GM19463 (cell line): ENCODE data around the gene GSK3B.
"Not testable (repeated sequence)": the region's sequence is repeated elsewhere in the genome, so short reads cannot be mapped to it uniquely, and the experiment has no call there.

Source experiments
- ATAC-seq: cut with Tn5 transposase; IDR thresholded peaks from one replicate; pipeline ENCODE4 v1.9.1; 2021; ENCODE audit warnings: mild to moderate bottlenecking, moderate library complexity; ENCODE audit not compliant: unreplicated experiment

Gene GSK3B

DNA sequence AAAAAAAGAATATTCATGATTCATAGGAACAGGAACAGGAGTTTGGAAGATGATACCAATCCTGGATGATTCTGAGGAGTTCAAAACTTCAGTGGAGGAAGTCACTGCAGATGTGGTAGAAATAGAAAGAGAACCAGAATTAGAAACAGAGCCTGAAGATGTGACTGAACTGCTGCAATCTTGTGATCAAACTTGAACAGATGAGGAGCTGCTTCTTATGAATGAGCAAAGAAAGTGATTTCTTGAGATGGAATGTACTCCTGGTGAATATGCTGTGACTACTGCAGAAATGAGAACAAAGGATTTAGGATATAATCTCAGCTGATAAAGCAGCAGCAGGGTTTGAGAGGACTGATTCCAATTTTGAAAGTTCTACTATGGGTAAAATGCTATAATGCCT is 72.7 kb downstream of the GSK3B start:
- ATAC-seq = no peak

DNA sequence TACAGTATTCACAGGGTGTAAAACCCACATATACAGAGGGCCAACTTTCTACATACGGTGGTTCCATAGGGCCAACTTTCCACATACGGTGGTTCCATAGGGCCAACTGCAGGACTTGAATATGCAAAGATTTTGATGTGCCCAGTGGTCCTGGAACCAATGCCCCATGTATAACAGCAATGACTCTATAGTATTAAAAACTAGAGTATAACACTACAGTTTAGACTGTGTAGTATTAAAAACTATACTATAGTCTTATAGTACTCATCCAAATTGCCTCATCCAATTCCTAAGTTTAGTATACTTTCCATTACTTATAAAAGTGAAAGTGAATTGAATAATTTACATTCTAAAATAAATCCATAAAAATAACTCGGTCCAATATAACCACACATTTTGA is 75.9 kb downstream of the GSK3B start:
- no peak for ATAC-seq

DNA sequence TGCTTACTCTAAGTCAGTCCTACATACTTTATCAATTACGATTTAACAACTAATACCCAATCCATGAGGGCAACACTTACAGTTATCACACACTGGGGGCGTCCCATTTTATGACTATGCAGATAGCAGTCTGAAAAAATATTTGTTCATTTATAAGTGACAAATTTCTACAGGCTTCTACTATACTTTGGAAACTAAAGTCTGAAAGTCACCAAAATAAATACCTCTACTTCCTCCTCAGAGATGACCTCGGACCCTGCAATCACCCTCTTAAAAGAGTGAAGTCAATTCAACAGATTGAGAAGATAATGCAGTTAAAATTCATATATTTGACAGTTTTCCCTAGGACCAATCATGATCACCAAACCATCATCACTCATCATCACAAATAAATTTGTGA is 76.6 kb downstream of the GSK3B start:
- ATAC-seq = no peak

DNA sequence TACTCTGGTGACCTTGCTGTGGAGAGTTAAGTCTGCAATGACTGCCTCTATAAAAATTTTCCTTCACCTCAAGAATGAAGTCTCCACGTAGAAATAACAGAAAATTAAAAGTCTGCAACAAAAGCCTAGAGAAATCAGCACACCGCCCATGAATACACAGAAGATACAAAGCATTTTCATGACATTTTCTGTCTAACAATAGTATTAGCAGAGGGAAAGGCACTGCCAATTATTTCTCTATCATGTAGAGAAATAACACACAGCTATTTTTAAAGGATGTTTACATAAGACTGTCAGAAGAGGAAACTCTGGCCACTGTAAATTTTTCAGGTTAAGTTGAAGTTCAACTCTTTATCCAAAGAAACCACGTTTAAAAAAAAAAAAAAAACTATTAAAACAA is 80.8 kb downstream of the GSK3B start:
- ATAC-seq = no peak

DNA sequence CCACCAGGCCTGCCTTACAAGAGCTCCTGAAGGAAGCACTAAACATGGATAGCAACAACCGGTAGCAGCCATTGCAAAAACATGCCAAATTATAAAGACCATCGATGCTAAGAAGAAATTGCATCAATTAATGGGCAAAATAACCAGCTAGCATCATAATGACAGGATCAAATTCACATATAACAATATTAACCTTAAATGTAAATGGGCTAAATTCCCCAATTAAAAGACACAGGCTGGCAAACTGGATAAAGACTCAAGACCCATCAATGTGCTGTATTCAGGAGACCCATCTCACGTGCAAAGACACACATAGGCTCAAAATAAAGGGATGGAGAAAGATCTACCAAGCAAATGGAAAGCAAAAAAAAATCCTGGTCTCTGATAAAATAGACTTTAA is 88.5 kb downstream of the GSK3B start:
- ATAC-seq = not testable (repeated sequence)

DNA sequence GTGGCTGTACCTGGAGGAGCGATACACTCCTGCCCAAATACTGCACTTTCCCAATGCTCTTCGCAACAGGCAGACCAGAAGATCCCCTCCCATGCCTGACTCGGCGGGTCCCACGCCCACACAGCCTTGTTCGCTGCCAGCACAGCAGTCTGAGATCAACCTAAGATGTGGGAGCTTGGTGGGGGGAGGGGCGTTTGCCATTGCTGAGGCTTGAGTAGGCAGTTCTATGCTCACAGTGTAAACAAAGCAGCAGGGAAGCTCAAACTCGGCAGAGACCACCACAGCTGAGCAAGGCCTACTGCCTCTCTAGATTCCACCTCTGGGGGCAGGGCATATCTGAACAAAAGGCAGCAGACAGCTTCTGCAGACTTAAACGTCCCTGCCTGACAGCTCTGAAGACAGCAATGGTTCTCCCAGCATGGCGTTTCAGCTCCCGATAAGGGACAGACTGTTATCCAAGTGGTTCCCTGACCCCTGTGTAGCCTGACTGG is 90.2 kb downstream of the GSK3B start:
- ATAC-seq = not testable (repeated sequence)

DNA sequence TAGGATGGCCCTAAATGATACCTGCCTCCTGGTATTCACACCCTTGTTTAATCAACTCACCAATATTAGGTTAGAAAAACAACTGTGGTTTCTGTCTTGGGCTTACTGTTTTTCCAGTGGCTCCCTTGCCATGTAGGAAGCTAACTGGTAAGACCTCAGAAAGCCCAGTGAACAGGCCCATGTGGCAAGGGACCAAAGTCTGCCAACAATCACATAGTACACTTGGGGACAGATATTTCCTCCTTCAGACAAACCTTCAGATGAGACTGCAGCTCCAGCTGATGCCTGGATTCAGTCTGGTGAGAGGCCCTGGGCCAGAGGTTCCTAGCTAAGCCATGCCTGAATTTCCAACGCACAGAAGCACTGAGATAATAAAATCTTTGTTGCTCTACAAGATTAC is 96.1 kb downstream of the GSK3B start:
- ATAC-seq = no peak

DNA sequence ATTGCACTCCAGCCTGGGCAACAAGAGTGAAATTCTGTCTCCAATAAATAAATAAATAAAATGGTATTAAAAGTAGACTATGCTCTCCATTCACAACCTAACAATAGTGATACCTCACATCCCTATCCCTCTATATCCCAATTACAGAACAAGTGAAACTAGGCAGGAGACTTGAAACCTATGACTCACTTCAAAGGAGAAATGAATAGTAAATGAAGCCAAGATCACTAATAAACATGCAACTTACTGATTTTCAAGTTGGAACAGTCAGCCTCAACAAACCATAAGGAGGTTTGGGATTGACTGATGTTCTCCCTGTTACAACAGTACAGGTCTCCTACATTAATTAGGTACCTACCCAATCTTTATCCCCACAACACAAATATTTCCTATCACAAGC is 103.4 kb downstream of the GSK3B start:
- no peak for ATAC-seq

DNA sequence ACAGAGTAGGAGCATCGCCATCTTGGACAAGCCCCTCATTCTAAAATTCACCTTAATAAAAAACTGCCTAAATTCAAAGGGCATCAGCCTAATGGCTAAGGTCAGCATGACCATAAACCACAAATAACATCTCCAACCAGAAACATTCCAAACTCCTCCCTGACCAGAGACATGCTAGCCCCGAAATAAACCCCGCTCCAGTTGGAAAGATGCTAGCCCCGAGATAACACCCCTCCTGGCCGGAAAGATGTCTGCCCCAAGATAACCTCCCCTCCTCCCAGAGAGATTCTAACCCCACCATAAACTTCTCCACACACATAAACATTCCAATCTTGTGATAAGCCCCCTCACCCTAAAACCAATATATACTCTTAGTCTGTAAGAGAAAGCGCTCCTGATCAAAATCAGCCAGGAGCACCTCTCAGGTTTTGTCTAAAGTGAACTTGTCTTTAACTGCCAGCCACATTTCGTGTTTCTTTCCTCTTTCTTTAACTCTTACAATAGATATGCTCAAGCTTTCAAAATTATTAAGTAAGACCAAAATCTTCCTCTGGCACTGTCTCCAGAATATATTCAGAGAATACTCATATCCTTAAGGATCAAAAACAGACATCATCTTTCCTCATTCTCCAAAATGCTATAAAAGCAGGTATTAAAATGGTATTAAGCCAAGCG is 104.1 kb downstream of the GSK3B start:
- ATAC-seq = no peak

DNA sequence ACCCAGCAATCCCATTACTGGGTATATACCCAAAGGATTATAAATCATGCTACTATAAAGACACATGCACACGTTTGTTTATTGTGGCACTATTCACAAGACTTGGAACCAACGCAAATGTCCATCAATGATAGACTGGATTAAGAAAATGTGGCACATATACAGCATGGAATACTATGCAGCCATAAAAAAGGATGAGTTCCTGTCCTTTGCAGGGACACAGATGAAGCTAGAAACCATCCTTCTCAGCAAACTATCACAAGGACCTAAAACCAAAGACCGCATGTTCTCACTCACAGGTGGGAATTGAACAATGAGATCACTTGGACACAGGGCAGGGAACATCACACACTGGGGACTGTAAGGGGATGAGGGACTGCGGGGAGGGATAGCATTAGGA is 107.4 kb downstream of the GSK3B start:
- not testable (repeated sequence) for ATAC-seq

DNA sequence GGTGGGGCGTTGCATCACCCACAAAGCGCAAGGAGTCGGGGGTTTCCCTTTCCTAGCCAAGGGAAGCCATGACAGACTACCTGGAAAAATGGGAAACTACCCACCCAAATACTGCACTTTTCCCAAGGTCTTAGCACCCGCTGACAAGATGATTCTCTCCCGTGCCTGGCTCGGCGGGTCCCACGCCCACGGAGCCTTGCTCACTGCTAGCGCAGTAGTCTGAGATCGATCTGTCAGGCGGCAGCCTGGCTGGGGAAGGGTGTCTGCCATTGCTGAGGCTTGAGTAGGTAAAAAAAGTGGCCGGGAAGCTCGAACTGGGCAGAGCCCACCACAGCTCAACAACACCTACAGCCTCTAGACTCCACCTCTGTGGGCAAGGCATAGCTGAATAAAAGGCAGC is 112.9 kb downstream of the GSK3B start:
- ATAC-seq = no peak

DNA sequence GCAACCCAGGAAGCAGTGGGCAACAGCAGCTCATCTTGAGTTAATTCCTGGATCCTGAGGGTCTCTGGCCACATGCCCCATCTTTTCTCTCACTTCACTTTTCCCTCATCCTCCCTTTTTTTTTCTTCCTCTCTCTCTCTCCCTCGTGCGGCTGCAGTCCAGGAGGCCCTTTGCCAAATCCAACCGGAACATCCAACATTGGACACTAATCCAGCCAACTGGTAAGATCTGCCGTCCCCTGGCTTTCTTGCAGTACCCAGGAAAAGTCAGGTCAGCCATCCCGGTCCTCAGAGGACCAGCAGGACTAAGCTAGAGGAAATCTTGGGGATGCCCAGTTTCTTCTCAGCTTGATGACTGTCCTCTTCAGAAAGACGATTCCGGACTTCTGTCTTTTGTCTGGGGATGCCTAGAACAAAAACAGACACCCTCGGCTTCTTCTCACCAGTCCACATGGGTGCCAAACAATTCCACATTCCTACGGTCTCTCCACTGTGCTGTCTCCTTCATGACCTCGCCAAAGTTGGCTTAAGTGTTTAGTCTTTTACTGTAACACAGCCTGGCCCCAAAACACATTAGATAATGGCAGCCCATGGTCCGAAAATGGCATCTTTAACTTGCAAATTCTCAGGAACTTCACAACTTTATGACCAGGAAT is 115.6 kb downstream of the GSK3B start:
- no peak for ATAC-seq

DNA sequence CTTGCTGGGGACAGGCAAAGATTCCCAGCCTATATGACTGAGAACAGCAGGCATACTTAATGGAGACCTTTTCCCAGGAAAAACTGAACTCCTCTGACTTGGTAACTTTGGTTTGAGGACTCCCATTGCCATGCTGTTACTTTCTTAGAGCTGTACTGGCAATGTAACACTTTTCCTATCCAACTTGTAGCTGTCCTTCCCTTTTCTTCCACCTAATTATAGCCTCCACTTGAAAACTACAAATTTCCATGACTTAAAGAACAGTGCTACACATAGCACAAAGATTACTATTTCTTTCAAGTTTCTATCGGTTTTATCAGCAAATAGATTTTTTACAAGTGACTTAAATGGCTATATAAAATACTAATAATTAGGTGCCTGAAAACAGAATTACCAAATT is 116.9 kb downstream of the GSK3B start:
- ATAC-seq = no peak

DNA sequence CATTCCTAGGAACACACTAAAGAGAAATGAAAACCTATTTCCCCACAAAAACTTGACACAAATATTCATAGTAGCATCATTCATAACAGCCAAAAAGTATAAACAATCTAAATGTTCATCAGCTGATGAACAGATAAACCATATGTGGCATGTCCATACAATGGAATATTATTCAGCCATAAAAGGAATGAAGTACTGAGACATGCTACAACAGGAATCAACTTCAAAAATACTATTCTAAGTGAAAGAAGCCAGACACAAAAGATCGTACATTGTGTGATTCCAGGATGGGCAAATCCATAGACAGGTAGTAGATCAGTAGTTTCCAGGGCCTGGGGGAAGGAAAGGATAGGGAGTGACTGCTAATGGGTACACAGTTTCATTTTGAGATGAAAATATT is 118.0 kb downstream of the GSK3B start:
- ATAC-seq = no peak

DNA sequence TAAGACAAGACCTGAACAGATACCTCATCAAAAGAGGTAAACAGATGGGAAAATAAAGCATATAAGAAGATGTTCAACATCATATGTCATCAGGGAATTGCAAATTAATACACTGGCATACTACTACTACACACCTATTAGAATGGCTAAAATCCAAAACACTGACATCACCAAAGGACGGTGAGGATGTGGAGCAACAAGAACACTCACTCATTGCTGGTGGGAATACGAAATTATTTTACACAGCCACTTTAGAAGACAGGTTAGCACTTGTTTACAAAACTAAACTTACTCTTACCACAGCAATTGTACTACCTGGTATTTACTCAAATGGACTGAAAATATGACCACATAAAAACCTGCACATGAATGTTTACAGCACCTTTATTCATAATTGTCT is 119.6 kb downstream of the GSK3B start:
- no peak for ATAC-seq

DNA sequence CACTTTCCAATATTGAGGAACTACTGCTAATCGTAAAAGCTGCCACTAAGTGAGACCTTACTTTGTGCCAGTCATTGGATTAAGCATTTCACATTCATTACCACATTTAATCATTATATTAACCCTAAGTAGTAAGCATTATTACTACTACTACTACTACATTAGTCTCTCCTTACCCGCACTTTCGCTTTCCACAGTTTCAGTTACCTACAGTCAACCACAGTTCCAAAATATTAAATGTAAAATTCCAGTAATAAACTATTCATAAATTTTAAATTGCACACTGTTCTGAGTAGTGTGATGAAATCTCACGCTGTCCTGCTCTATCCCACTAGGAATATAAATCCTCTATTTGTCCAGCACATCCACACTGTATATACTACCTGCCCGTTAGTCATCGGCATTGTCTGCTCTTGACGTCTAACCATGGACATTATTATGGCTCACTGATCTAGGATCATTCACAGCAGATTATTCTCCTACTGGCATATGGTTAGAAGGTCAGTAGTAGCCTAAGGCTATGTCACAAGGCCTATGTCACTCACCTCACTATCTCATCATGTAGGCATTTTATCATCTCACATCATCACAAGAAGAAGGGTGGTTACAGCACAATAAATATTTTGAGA is 121.1 kb downstream of the GSK3B start:
- ATAC-seq = no peak

DNA sequence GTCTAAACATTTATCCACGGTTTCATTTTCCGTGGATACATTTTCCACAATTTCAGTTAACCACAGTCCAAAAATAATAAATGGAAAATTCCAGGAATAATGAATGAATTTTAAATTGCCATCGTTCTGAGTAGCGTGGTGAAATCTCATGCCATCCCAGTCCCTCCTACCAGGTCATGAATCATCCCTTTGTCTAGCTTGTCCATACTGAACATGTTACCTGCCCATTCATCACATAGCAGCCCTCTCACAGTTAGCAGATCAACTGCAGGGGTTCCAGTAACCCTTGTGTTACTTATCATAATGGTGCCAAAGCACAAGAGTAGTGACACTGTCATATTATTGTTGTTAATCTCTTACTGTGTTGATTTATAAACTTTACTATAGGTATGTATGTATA is 124.5 kb downstream of the GSK3B start:
- no peak for ATAC-seq

DNA sequence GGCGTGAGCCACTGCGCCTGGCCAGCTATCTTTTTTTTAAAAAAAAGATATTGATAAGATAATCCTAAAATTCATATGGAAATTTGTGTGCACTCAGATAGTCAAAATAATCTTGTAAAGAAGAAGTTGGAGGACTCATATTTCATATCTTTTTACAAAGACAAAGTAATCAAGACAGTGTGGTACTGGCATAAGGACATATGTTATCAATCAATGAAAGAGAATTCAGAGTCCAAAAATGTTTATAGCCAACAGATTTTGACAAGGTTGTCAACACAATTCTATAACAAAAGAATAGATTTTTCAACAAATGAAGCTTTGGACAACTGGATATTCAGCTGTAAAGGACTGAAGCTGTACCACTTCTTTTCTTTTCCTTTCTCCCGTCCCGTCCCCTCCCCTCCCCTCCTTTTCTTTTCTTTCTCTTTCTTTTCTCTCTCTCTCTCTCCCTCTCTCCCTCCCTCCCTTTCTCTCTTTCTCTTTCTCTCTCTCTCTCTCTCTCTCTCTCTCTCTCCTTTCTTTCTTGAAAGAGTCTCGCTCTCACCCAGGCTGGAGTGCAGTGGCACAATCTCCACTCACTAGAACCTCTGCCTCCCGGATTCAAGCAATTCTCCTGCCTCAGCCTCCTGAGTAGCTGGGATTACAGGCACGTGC is 126.8 kb downstream of the GSK3B start:
- no peak for ATAC-seq

DNA sequence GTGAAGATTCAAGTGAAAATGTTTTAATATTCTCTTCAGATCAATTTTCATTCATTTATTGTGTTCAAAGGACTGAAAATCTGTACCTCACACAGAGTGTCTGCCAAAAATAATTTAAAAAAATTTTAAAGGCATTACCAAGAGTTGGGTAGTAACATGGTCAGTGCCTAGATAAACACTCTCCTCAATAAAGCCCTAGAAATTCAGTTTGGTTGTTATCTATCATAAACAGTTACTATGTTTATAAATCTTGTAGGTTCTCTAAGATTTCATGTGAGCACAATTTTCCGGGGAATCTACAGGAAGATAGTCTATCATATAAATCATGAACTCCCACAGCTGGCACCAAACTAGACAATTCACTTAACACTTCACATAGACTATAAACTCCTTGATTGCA is 128.6 kb downstream of the GSK3B start:
- ATAC-seq = no peak

DNA sequence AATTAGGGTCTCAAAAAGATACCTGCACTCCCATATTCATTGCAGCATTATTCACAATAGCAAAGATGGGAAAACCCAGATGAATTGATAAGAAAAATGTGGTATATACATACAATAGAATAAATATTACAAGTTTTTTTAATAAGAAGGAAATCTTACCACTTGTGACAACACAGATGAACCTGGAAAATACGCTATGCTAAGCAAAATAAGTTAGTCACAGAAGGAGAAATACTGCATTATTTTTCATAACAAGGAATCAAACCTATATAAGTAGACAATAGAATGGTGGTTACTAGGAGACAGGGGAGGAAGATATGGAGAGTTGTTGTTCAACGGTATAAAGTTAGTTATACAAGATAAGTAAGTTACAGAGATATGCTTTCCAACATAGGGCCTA is 130.0 kb downstream of the GSK3B start:
- ATAC-seq = no peak

DNA sequence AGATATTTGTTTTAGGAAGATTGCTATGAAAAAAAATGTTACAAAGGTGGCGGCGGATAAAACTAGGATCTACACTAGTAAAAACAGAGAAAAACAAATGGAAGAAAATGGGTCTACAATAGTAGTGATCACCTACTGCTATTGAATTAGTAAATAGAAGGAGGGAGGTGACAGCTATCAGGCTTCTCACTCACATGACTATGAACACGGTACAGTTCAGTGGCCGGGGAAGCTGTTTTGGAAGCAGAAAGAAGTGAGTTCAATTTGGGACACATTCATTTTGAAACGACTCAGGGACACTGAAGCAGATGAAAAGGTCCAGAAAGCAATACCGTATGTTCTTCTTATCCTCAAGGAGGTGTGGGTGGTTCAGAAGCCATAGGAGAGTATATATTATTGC is 138.3 kb downstream of the GSK3B start:
- no peak for ATAC-seq
